Erythroblast (primary cell): Measurements from ENCODE around the gene CNOT6L.

Experiments
- DNase-seq, 2 experiments: peaks; one replicate each; lab custom pipeline; 2025; lab: John Stamatoyannopoulos, UW
- GATA1 ChIP-seq: IDR thresholded peaks from 2 replicates; pipeline ENCODE4 v1.6.1; 2011; ENCODE audit warnings: low read depth, mild to moderate bottlenecking, control low read depth, low read length, moderate library complexity
- POLR2A ChIP-seq: IDR thresholded peaks from 2 replicates; pipeline ENCODE4 v1.6.1; 2011; ENCODE audit warnings: mild to moderate bottlenecking, low read length

Gene CNOT6L

DNA sequence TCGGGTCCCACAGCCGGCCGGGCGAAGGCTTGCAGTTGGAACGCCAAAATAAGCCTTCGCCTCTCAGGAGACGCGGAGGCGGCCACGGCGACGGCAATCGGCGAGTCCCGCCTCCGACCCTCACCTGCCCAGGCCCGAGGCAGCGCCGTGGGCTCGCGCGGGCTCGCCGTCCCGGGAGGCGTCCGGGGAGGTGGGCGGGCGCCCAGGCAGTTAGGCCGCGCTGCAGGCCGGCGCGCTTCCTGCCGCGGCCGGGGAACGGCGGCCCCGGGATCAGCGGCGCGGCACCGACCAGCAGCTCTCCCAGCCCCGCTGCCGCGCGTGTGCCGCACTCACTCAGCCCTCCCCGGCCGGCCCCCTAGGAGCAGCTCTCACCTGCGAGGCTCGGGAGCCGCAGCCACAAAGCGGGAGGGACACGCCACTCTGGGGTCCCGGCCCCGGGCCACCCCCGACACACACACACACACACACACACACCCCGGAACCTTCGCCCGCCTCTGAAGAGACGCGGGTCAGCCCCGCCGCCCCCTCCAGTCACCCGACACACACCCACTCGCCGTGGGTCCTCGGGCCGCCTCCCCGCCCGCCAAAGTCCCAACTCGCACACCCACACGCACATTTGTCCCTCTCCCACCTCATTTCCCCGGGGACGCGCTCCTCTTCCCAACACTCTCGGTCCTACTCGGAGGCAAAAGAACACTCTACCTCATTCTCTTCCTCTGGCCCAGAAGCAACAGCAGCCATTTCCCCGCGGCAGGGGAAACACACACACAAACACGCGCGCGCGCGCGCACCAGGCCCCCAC is at the start of gene CNOT6L:
CNOT6L (minus strand) TSS at position 767 of the 802 bp plus-strand sequence; CDS start at position 707, 60 bp downstream.
- DNase-seq = peak; percentile 80 to 87
- TF ChIP-seq POLR2A (peak; percentile 29), GATA1 (no peak)

DNA sequence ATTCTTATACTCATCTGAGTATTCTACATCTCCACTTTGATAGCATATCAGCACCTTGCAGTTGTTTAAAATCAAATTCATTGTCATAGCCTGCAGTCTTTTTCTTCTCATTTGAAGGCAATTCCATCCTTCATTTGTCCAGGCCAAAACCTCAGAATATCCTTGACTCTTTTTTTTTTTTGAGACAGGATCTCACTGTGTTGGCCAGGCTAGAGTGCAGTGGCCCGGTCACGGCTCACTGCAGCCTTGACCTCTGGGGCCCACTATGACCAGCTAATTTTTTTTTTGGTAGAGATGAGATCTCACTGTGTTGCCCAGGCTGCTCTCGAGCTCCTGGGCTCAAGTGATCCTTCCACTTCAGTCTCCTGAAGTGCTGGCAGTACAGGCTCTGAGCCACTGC is 46.1 kb upstream of the CNOT6L start:
- no peak for DNase-seq
- TF ChIP-seq GATA1 (no peak), POLR2A (no peak)

DNA sequence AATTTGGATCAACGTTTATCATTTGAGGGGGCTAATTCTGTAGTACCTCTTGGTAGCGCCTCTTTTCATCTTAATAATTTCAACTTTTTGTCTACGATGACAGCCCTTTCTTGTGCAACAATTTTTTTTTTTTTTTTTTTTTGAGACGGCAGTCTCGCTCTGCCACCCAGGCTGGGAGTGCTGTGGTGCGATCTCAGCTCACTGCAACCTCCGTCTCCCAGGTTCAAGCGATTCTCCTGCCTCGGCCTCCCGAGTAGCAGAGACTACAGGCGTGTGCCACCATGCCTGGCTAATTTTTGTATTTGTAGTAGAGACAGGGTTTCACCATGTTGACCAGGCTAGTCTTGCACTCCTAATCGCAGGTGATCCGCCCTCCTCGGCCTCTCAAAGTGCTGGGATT is 44.2 kb upstream of the CNOT6L start:
- DNase-seq = peak in 1 of 2 experiments; percentile 70

DNA sequence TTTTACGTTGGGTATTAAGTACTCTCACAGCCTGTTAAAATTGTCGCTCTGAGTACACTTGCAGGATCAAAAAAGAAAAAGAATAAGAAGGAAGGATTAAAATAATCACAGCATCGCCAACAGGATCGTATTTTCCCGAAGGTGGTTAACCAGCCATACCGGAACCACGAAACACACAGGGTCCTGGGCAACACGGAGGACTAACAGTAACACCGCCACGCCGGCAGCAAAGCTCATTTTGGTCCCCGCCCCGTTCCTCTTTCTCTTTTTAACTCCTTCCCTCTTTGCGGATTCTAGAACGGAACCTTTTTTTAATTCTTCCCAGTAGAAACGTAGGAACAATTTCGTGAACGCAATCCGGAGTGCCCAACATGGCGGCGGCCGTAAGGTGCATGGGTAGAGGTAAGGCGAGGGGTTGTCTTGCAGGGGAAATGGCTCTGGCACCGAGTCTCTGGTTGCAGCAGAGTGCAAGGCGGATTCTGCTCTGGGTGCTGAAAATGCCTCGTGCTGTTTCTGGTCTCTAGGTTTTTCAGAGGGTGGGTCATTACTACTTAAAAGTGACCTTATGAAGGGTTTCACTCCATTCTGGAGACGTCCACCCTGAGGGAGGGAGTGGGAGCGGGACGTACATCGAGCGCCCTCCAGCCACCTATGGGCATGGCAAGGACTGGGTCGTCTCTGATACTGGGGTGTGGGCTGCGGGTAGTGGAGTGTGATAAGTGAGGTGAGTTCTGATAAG is 43.5 kb upstream of the CNOT6L start, which contains the start of gene MRPL1:
MRPL1 (plus strand) TSS at position 353 of the 739 bp plus-strand sequence; CDS start at position 372, 19 bp downstream.
- no peak for TF ChIP-seq GATA1
- peak; percentile 96 for TF ChIP-seq POLR2A
- DNase-seq = peak; percentile 96

DNA sequence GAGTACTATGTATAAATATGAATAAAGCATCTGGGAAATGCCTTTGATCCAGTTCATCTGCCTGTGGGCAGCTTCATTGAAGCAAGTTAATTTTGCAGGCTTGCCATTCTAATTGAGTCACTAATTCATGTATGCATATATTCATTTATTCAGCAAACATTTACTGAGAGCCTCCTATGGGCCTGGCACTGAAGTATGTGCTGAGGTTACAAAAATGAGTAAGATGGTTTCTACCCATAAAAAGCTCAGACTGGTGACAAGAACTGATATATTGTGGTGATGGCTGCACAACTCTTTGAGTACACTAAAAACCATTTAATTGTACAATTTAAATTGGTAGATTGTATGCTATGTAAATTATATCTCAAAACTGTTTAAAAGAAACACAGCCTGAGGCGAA is 42.3 kb upstream of the CNOT6L start:
- DNase-seq = no peak

DNA sequence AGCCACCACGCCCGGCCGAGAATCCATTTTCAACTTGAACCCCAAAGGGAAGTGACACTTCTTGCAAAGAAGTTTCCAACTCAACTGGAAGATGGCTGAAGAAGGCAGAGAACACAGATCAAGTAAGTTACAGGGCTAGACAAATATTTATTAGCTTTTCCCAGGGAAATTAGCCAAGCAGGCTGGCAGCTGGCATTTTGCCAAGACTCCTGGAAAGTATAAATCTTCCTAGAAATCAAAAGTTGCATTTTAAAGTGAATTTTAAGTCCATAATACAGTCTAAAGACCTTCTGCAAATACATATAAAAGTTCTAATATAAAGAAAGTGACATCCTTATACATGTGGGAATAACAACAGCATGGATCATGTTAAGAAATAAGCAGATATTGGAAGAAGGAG is 40.1 kb upstream of the CNOT6L start:
- TF ChIP-seq GATA1 (no peak), POLR2A (no peak)
- DNase-seq = no peak

More for the DNA sequence above, 42.3 kb upstream of the CNOT6L start:
- TF ChIP-seq GATA1 = no peak
- no peak for TF ChIP-seq POLR2A

DNA sequence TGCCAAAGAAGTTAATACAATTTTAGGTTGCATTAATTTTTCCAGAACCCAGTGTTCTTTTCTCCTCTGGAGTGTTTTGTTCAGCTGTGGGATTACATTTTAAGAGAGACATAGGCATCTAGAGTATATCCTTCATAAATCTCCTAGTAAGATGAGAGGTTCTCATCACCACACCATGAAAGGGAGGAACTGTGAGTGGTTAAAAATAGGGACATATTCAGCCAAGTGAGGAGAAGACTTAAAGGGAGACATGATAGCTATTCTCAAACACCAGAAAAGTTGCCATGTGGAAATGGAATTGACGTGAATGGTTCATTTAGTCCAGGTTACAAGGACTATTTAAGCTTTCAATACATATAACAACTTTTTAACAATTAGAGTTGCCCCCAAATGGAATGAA is 37.0 kb upstream of the CNOT6L start:
- TF ChIP-seq GATA1 (no peak), POLR2A (no peak)
- no peak for DNase-seq

DNA sequence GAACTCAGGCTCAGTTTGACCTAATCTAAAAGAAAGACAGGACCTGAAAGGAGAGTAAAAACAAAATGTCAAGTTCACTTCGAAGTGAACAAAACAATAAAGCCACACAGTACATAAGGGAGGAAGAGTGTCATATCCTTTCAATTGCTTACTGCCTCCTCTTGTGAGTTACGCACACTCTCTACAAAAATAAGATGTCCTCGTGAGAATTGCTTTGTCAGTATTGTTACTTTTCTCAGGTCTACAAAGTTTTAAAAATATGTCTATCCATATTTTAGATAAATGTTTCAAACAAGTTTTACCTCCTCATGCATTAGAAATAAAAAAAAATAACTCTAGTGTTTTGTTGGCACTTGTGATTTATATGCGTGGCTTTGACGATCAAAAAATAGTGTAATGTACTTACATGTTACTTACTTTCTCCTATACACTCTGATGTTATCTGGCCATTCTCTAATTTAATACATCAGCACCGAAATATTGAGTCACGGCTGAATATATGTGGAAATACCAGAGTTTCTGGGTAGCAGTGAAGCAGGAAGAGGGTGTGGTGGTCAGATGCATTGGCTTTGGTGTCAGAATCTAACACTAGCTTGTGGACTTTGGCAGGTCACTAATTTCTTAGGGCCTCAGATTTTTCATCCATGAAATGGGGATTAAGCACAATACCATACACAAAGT is 35.4 kb upstream of the CNOT6L start:
- TF ChIP-seq POLR2A = no peak
- TF ChIP-seq GATA1 = no peak
- DNase-seq = no peak

DNA sequence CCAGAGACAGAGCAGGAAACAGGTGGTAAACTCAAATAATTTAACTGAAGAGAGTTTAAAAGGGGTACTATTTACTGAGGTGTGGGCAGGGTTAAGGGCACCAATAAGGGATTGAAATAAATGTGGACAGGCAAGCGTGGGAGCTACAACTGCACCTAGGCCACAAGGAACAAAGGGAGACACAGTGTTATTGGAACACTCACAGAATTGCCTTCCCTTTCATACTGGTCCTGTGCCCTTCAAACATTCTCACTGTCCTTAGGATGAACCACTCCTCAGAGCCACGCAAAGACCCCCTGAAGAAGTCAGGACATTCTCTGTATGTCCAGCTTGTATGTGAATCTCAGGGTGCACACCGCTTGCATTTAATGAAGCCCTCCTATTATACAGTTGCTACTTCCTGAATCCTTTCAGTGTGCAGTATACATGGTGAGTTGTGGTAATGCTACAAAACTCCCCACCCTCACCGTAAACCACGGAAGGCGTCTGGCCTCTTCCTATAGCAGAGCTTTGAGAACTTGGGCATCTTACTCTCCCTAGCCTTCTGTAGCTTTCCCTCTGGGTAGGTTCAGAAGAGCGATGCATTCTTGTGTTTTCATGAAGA is 33.8 kb upstream of the CNOT6L start:
- peak in 1 of 2 experiments; percentile 9 for DNase-seq
- no peak for TF ChIP-seq GATA1
- no peak for TF ChIP-seq POLR2A

DNA sequence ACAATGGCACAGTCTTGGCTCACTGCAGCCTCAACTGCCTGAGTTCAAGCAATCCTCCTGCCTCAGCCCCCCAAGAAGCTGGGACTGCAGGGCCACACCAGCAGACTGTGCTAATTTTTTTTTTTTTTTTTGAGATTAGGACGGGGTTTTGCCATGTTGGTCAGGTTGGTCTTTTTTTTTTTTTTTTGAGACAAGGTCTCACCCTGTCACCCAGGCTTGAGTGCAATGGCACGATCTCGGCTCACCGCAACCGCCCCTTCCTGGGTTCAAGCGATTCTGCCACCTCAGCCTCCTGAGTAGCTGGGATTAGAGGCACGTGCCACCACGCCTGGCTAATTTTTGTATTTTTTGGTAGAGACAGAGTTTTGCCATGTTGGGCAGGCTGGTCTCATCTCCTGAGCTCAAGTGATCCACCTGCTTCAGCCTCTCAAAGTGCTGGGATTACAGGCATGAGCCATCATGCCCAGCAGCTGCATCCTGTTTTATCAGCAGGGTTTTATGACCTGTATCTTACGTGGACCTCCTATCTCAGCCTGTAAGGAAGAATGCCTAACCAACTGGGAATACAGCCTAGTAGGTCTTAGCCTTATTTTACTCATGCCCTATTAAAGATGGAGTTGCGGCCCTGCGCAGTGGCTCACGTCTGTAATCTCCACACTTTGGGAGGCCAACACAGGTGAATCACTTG is 30.3 kb upstream of the CNOT6L start:
- DNase-seq = no peak
- TF ChIP-seq POLR2A (no peak), GATA1 (no peak)

DNA sequence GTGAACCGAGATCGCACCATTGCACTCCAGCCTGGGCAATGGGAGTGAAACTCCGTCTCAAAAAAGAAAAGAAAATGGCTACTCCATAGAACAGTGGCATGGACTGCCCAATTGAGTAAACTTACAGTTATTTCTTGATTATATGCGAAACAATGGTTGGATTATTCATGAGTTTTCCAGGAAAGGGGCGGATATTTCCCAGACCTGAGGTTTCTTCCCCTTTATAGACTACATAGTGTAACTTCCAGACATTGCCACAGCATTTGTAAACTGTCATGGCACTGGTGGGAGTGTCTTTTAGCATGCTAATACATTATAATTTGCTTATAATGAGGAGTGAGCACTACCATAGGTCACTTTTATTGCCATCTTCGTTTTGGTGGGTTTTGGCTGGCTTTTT is 29.3 kb upstream of the CNOT6L start:
- no peak for TF ChIP-seq GATA1
- no peak for TF ChIP-seq POLR2A
- no peak for DNase-seq

DNA sequence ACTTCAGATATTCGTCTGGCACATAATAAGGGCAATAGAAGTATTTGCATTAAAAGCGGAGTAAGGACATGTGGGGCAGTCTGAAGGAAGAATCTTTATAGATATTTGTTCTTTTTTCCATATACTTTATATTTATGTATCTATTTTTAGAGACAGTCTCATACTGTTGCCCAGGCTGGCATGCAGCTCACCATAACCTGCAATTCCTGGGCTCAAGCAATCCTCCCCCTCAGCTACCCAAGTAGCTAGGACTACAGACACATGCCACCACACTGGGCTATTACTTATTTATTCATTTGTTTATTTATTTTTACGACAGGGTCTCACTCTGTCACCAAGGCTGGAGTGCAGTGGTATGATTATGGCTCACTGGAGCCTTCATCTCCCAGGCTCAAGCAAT is 26.8 kb upstream of the CNOT6L start:
- TF ChIP-seq POLR2A (no peak), GATA1 (no peak)

DNA sequence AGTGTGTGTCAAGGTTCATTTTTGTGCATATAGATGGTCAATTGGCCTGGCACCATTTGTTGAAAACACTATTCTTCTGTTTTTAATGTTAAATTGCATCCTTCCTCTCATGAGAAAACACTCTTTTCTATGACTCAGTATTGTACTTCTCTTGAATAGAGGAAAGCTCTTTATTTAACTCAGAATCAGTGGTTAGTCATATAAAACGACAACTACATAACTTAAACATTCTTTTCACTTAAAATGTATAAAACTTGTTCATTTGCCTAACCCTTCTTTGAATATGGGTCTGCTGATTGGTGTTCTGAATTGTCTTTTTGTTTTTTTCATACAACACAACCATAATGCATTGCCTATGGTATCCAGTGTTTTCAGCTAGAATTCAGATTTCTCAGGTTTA is 26.2 kb upstream of the CNOT6L start:
- TF ChIP-seq GATA1 (no peak), POLR2A (no peak)
- DNase-seq = no peak

More for the DNA sequence above, 26.8 kb upstream of the CNOT6L start:
- DNase-seq = no peak

DNA sequence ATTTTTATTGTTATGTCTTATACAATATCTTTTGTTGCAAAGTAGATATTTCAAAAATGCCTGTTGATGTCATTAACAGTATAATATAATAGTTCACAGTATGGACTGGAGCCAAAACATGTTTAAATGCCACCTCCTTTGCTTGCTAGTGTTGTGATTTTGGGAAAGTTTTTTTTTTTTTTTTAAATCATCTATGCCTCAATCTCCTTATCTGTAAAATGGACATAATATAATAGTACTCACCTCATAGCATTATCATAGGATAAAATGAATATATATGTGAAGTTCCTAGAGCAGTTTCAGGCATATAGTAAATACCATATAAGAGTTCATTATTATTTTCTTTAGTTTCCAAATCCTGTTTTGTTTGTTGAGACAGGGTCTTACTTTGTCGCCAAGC is 25.2 kb upstream of the CNOT6L start:
- no peak for DNase-seq
- TF ChIP-seq GATA1 (no peak), POLR2A (no peak)
